Tibial artery (tissue), 4 donors: ENCODE data around the gene NTSR1.

Experiments used
- DNase-seq, 2 donors: peaks; one replicate each; pipeline ENCODE4 v3.0.0-alpha.2; 2019
- H3K27ac ChIP-seq, 2 donors: fragments of 200-600 bp; sonication (generic) in 1 of 2; 1 replicate in 1 of 2; 2 replicates in 1 of 2; pipeline ENCODE4 v1.5.1; 2018 to 2019; ENCODE audit warnings: mild to moderate bottlenecking in 1 of 2
- H3K27me3 ChIP-seq, 2 donors: fragments of 200-600 bp; sonication (generic) in 1 of 2; one replicate each; pipeline versions ENCODE4 v1.5.1 to v1.6.0; 2016 to 2019
- H3K36me3 ChIP-seq, 3 donors: fragments of 200-600 bp; sonication (generic) in 2 of 3; one replicate each; pipeline ENCODE4 v1.5.1; 2016 to 2019; ENCODE audit warnings: mild to moderate bottlenecking in 2 of 3
- H3K4me1 ChIP-seq, 4 donors: fragments of 200-600 bp; sonication (generic) in 2 of 4; 1 replicate in 3 of 4; 2 replicates in 1 of 4; pipeline ENCODE4 v1.5.1; 2016 to 2019
- H3K4me3 ChIP-seq, 2 donors: fragments of 200-600 bp; sonication (generic) in 1 of 2; 1 replicate in 1 of 2; 2 replicates in 1 of 2; pipeline ENCODE4 v1.5.1; 2018 to 2019; ENCODE audit warnings: mild to moderate bottlenecking in 2 of 2
- H3K9me3 ChIP-seq, 3 donors: fragments of 200-600 bp; sonication (generic) in 1 of 3; one replicate each; pipeline ENCODE4 v1.5.1; 2016 to 2019
- CTCF ChIP-seq, 2 experiments: fragments of 200-600 bp in 1 of 2; fragments of 450-650 bp in 1 of 2; IDR thresholded peaks; one replicate each; pipeline ENCODE4 v1.5.1; 2017 to 2019; ENCODE audit warnings: antibody characterized with exemption in 2 of 2, mild to moderate bottlenecking in 1 of 2, moderate library complexity in 1 of 2
- intact Hi-C: fragments of 100-400 bp; cut with DNase I; formaldehyde crosslinking; loops from one replicate; pipeline ENCODE4 v1.15.0; 2023; ENCODE audit warnings: low total_unique reads

Gene NTSR1

GRCh38 chr20:62702013-62702300, 6.7 kb upstream of the NTSR1 start:
- Histone ChIP-seq H3K9me3 (no peaks in the 10 kb centered on the region), H3K36me3 (no peaks in the 10 kb centered on the region), H3K27ac (no peak overlapping the region), H3K4me1 (peaks cover 0 to 8% (median 2%) of the 10 kb centered on the region in 4 donors), H3K4me3 (no peak overlapping the region), H3K27me3 (peaks cover 0 to 51% of the 10 kb centered on the region in 2 donors)
- intact Hi-C loops: no loop called here
- no peak for TF ChIP-seq CTCF (IDR thresholded peaks at IDR 0.05)
- no peak for DNase-seq

- H3K36me3 ChIP-seq: no peaks in the 10 kb centered on the region
- no peak overlapping the region for H3K4me3 ChIP-seq
- TF ChIP-seq CTCF (IDR thresholded peaks at IDR 0.05): no peak
- intact Hi-C loops: no loop called here
- no peak overlapping the region for H3K27ac ChIP-seq
- no peak for DNase-seq
- H3K9me3 ChIP-seq: no peaks in the 10 kb centered on the region
- H3K27me3 ChIP-seq: peaks cover 0 to 51% of the 10 kb centered on the region in 2 donors
- H3K4me1 ChIP-seq: peaks cover 0 to 10% (median 2%) of the 10 kb centered on the region in 4 donors
These were observed 5.5 kb upstream of the NTSR1 start for GRCh38 chr20:62702895-62703852.

- H3K4me1 ChIP-seq: peaks cover 0 to 16% (median 2%) of the 10 kb centered on the region in 4 donors
- H3K27ac ChIP-seq: no peak overlapping the region
- H3K27me3 ChIP-seq: peaks cover 0 to 51% of the 10 kb centered on the region in 2 donors
- no peak for DNase-seq
- intact Hi-C loops: no loop called here
- no peaks in the 10 kb centered on the region for H3K9me3 ChIP-seq
- TF ChIP-seq CTCF (IDR thresholded peaks at IDR 0.05): no peak
- no peaks in the 10 kb centered on the region for H3K36me3 ChIP-seq
- H3K4me3 ChIP-seq: no peak overlapping the region
These were observed 4.8 kb upstream of the NTSR1 start for GRCh38 chr20:62703853-62704228.

GRCh38 chr20:62704341-62704948, 4.2 kb upstream of the NTSR1 start:
- peak; percentile 78 to 84 for DNase-seq

GRCh38 chr20:62705627-62706026, 3.0 kb upstream of the NTSR1 start:
- H3K36me3 ChIP-seq: no peaks in the 10 kb centered on the region
- H3K4me3 ChIP-seq: no peak overlapping the region
- no peaks in the 10 kb centered on the region for H3K9me3 ChIP-seq
- no peak for TF ChIP-seq CTCF (IDR thresholded peaks at IDR 0.05)
- no peak overlapping the region for H3K27ac ChIP-seq
- peaks cover 0 to 18% (median 2%) of the 10 kb centered on the region in 4 donors for H3K4me1 ChIP-seq
- no peak for DNase-seq
- peaks cover 0 to 66% of the 10 kb centered on the region in 2 donors for H3K27me3 ChIP-seq
- intact Hi-C loops: no loop called here

More at GRCh38 chr20:62704341-62704948, 4.2 kb upstream of the NTSR1 start:
- no peaks in the 10 kb centered on the region for H3K36me3 ChIP-seq
- no peak overlapping the region for H3K27ac ChIP-seq
- no peaks in the 10 kb centered on the region for H3K9me3 ChIP-seq
- H3K4me1 ChIP-seq: peaks cover 0 to 18% (median 2%) of the 10 kb centered on the region in 4 donors
- peaks cover 0 to 54% of the 10 kb centered on the region in 2 donors for H3K27me3 ChIP-seq
- intact Hi-C loops: no loop called here
- TF ChIP-seq CTCF (IDR thresholded peaks at IDR 0.05): no peak
- no peak overlapping the region for H3K4me3 ChIP-seq
